NT2/D1 (cell line): ENCODE measurements around the gene DUSP10.

Experiments
- SUZ12 ChIP-seq: IDR thresholded peaks from 2 replicates; pipeline ENCODE4 v1.6.1; 2011; ENCODE audit not compliant: insufficient read length, insufficient read depth; ENCODE audit errors: extremely low read depth
- YY1 ChIP-seq: IDR thresholded peaks from 2 replicates; pipeline ENCODE4 v1.6.1; 2011; ENCODE audit not compliant: insufficient read length, insufficient read depth
- ZNF274 ChIP-seq: IDR thresholded peaks from 2 replicates; pipeline ENCODE4 v1.6.1; 2011; ENCODE audit warnings: mild to moderate bottlenecking, low read depth, low read length

DNA sequence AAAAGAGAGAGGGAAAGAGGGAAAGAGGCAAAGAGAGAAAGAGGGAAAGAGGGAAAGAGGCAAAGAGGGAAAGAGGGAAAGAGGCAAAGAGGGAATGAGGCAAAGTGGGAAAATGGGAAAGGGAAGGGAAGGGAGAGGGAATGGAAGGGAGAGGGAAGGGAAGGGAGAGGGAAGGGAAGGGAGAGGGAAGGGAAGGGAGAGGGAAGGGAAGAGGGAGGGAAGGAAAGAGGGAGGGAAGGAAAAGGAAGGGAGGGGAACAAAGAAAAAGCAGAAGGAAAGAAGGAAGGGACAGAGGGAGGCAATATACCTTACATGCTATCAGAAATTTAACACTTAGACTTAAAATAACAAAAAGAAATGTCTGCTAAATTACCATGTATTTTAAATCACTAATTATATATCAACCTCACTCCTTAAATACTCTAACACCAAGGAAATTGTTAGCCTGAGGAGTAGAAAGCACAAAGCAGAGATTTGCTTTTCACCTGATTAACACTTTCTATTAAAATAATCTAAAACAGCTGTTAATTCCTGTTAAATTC lies 41.8 kb downstream of the DUSP10 start:
- TF ChIP-seq ZNF274 (no peak), SUZ12 (no peak), YY1 (no peak)
